RWPE1 (cell line): Measurements from ENCODE around the gene ZNF765.
"Not testable (repeated sequence)": the region's sequence is repeated elsewhere in the genome, so short reads cannot be mapped to it uniquely, and the experiment has no call there.

Experiments
- CTCF ChIA-PET: fragments of 350-600 bp; sonication (Branson Sonifier 250); formaldehyde crosslinking; extraction: SDS; loops from one replicate; lab custom pipeline; 2021; lab: Yijun Ruan, JAX
- POLR2A ChIA-PET: fragments of 400-600 bp; formaldehyde crosslinking; extraction: SDS; loops from one replicate; lab custom pipeline; 2020; ENCODE audit warnings: antibody characterized with exemption; ENCODE audit not compliant: low non-redundant PET; lab: Yijun Ruan, JAX
- DNase-seq: peaks from one replicate; pipeline ENCODE4 v3.0.0; 2012; ENCODE audit warnings: low spot score
- H3K27ac ChIP-seq: fragments of 450-650 bp; 2 replicates; pipeline ENCODE4 v1.5.1; 2017
- CTCF ChIP-seq: fragments of 450-650 bp; conservative IDR thresholded peaks from 2 replicates; pipeline ENCODE4 v1.5.1; 2017; ENCODE audit warnings: low read depth, mild to moderate bottlenecking

Gene ZNF765

GRCh38 chr19:53467485-53468262, 72.7 kb downstream of the ZNF765 start, which contains the start of gene ZNF813:
ZNF813 (plus strand) TSS chr19:53467733; CDS start chr19:53483823, 16,090 bp downstream.
- POLR2A ChIA-PET: no interaction called here
- CTCF ChIA-PET: no interaction called here
- peak within 1 kb of the TSS; percentile 72 for H3K27ac ChIP-seq
- DNase-seq: peak; percentile 85
- TF ChIP-seq CTCF: no peak

GRCh38 chr19:53468628-53469027, 73.7 kb downstream of the ZNF765 start:
- POLR2A ChIA-PET, DNase-seq, H3K27ac ChIP-seq, CTCF ChIA-PET: not testable (repeated sequence)

- TF ChIP-seq CTCF: no peak
- ChIA-PET CTCF (no interaction called here), POLR2A (no interaction called here)
- H3K27ac ChIP-seq: no peak overlapping the region
- DNase-seq: no peak
Measured at GRCh38 chr19:53471916-53472315, 77.0 kb downstream of the ZNF765 start.

GRCh38 chr19:53474832-53475231, 79.9 kb downstream of the ZNF765 start:
- CTCF ChIA-PET: interaction anchor here (0.6 kb wide), 2 partner anchors 29 to 108 kb away, joined by 3 to 4 read pairs; no protein-coding TSS in a partner anchor
- DNase-seq, H3K27ac ChIP-seq, POLR2A ChIA-PET: not testable (repeated sequence)

GRCh38 chr19:53475470-53475869, 80.5 kb downstream of the ZNF765 start:
- H3K27ac ChIP-seq, POLR2A ChIA-PET: not testable (repeated sequence)
- CTCF ChIA-PET: interaction anchor here (0.6 kb wide), 1 partner anchor 29 kb away, joined by 4 read pairs; no protein-coding TSS in a partner anchor
- peak; percentile 22 for DNase-seq
